ELF-1 (cell line): Measurements from ENCODE around the gene TNRC18.
"Not testable (repeated sequence)": the region's sequence is repeated elsewhere in the genome, so short reads cannot be mapped to it uniquely, and the experiment has no call there.

ENCODE experiments used
- DNase-seq: peaks from one replicate; pipeline ENCODE4 v3.0.0-alpha.2; 2016; ENCODE audit warnings: low read depth, low spot score

TNRC18 gene

GRCh38 chr7:5291711-5292335, 131.8 kb downstream of the TNRC18 start:
- not testable (repeated sequence) for DNase-seq

GRCh38 chr7:5291301-5291700, 132.3 kb downstream of the TNRC18 start:
- no peak for DNase-seq

GRCh38 chr7:5289355-5289754, 134.3 kb downstream of the TNRC18 start:
- no peak for DNase-seq

- DNase-seq = not testable (repeated sequence)
Measured at GRCh38 chr7:5288560-5288959, 135.1 kb downstream of the TNRC18 start.

- peak; percentile 47 for DNase-seq
Measured at GRCh38 chr7:5287802-5288201, 135.8 kb downstream of the TNRC18 start.

GRCh38 chr7:5287373-5287772, 136.3 kb downstream of the TNRC18 start:
- DNase-seq = not testable (repeated sequence)

GRCh38 chr7:5286933-5287332, 136.7 kb downstream of the TNRC18 start:
- no peak for DNase-seq

- peak; percentile 79 for DNase-seq
Measured at GRCh38 chr7:5284304-5285281, 139.0 kb downstream of the TNRC18 start.

- no peak for DNase-seq
Measured at GRCh38 chr7:5283421-5284303, 140.0 kb downstream of the TNRC18 start.

GRCh38 chr7:5282543-5283316, 140.9 kb downstream of the TNRC18 start, which contains the start of gene SLC29A4:
Gene SLC29A4, plus strand, starts transcription at chr7:5282943. Its CDS starts 4,874 bp downstream, at chr7:5287817.
- no peak for DNase-seq

GRCh38 chr7:5281598-5282500, 141.8 kb downstream of the TNRC18 start:
- not testable (repeated sequence) for DNase-seq

GRCh38 chr7:5279734-5280133, 143.9 kb downstream of the TNRC18 start:
- DNase-seq = no peak

- no peak for DNase-seq
Measured at GRCh38 chr7:5278766-5279165, 144.9 kb downstream of the TNRC18 start.

- DNase-seq = no peak
Measured at GRCh38 chr7:5276611-5277010, 147.0 kb downstream of the TNRC18 start.

- DNase-seq = not testable (repeated sequence)
Measured at GRCh38 chr7:5276123-5276522, 147.5 kb downstream of the TNRC18 start.

GRCh38 chr7:5275510-5275909, 148.1 kb downstream of the TNRC18 start:
- DNase-seq = not testable (repeated sequence)

- DNase-seq = not testable (repeated sequence)
Measured at GRCh38 chr7:5274985-5275431, 148.6 kb downstream of the TNRC18 start.

- no peak for DNase-seq
Measured at GRCh38 chr7:5274441-5274840, 149.2 kb downstream of the TNRC18 start.

- DNase-seq = not testable (repeated sequence)
Measured at GRCh38 chr7:5273831-5274405, 149.7 kb downstream of the TNRC18 start.
